Activated naive CD4-positive, alpha-beta T cell treated with anti-CD3 and anti-CD28 coated beads for 36 hours (primary cell): ENCODE results near the gene ALOX15. TPM values are rescaled to one million over a fixed set of nuclear protein-coding genes. Genes with fewer than 3 reads are reported as not detected.
"Not testable (repeated sequence)": the region's sequence is repeated elsewhere in the genome, so short reads cannot be mapped to it uniquely, and the experiment has no call there.

Source experiments
- CTCF ChIA-PET: fragments of 350-600 bp; sonication (Branson Sonifier 250); formaldehyde crosslinking; loops from one replicate; lab custom pipeline; 2021; ENCODE audit warnings: antibody characterized with exemption; lab: Charles Lee
- DNase-seq: peaks from one replicate; pipeline ENCODE4 v3.0.0-alpha.2; 2020
- H3K27ac Mint-ChIP-seq: one replicate; pipeline ENCODE4 v1.8.0; 2021; ENCODE audit warnings: mild to moderate bottlenecking, mixed read lengths
- H3K27me3 Mint-ChIP-seq: one replicate; pipeline ENCODE4 v1.8.0; 2021; ENCODE audit warnings: low read depth, mixed read lengths
- H3K36me3 Mint-ChIP-seq: one replicate; pipeline ENCODE4 v1.8.0; 2021; ENCODE audit warnings: low read depth, mixed read lengths
- H3K4me1 Mint-ChIP-seq: one replicate; pipeline ENCODE4 v1.8.0; 2021; ENCODE audit warnings: low read depth, mixed read lengths
- H3K4me3 Mint-ChIP-seq: one replicate; pipeline ENCODE4 v1.8.0; 2021; ENCODE audit warnings: mild to moderate bottlenecking, moderate library complexity, mixed read lengths
- H3K9me3 Mint-ChIP-seq: one replicate; pipeline ENCODE4 v1.8.0; 2021; ENCODE audit warnings: mixed read lengths
- intact Hi-C: fragments of 100-400 bp; cut with micrococcal nuclease; formaldehyde crosslinking; loops from one replicate; pipeline ENCODE4 v1.15.1; 2023
- total RNA-seq, 2 experiments: library from RNA; stranded (reverse); gene quantifications; one replicate each; pipeline ENCODE4 v1.2.3, GENCODE V29; 2021

Gene ALOX15
- total RNA-seq, 2 experiments from 2014 or later: not detected

GRCh38 chr17:4642286-4642685, 808 bp upstream of the ALOX15 start:
- no peaks in the 10 kb centered on the region for H3K36me3 Mint-ChIP-seq
- H3K4me1 Mint-ChIP-seq: peaks cover 10% of the 10 kb centered on the region
- no peaks in the 10 kb centered on the region for H3K9me3 Mint-ChIP-seq
- no peak for DNase-seq
- no peak overlapping the region for H3K4me3 Mint-ChIP-seq
- H3K27me3 Mint-ChIP-seq: peaks cover 62% of the 10 kb centered on the region
- H3K27ac Mint-ChIP-seq: no peak overlapping the region
- CTCF ChIA-PET: no interaction called here
- intact Hi-C loops: no loop called here

GRCh38 chr17:4640569-4641188, 799 bp downstream of the ALOX15 start:
- peak; percentile 61 for DNase-seq
- H3K9me3 Mint-ChIP-seq, H3K36me3 Mint-ChIP-seq, intact Hi-C loops, H3K4me3 Mint-ChIP-seq, CTCF ChIA-PET, H3K27ac Mint-ChIP-seq: not testable (repeated sequence)
- peaks cover 21% of the 10 kb centered on the region for H3K4me1 Mint-ChIP-seq
- peaks cover 76% of the 10 kb centered on the region for H3K27me3 Mint-ChIP-seq

- peak overlapping the region; percentile 52 for H3K4me3 Mint-ChIP-seq
- H3K36me3 Mint-ChIP-seq, intact Hi-C loops, CTCF ChIA-PET, H3K9me3 Mint-ChIP-seq: not testable (repeated sequence)
- peaks cover 73% of the 10 kb centered on the region for H3K27me3 Mint-ChIP-seq
- DNase-seq: peak; percentile 61
- H3K4me1 Mint-ChIP-seq: peaks cover 21% of the 10 kb centered on the region
- peak overlapping the region; percentile 24 for H3K27ac Mint-ChIP-seq
Observed at GRCh38 chr17:4639301-4640059, 2.0 kb downstream of the ALOX15 start.

- H3K9me3 Mint-ChIP-seq, H3K4me3 Mint-ChIP-seq, H3K27ac Mint-ChIP-seq, intact Hi-C loops, DNase-seq, CTCF ChIA-PET, H3K36me3 Mint-ChIP-seq: not testable (repeated sequence)
- H3K4me1 Mint-ChIP-seq: peaks cover 21% of the 10 kb centered on the region
- H3K27me3 Mint-ChIP-seq: peaks cover 70% of the 10 kb centered on the region
Observed at GRCh38 chr17:4638766-4639165, 2.7 kb downstream of the ALOX15 start.

GRCh38 chr17:4636474-4637100, 4.9 kb downstream of the ALOX15 start:
- H3K36me3 Mint-ChIP-seq: no peaks in the 10 kb centered on the region
- CTCF ChIA-PET: no interaction called here
- peaks cover 54% of the 10 kb centered on the region for H3K27me3 Mint-ChIP-seq
- peaks cover 4% of the 10 kb centered on the region for H3K9me3 Mint-ChIP-seq
- no peak for DNase-seq
- no peak overlapping the region for H3K27ac Mint-ChIP-seq
- intact Hi-C loops: no loop called here
- H3K4me1 Mint-ChIP-seq: peaks cover 21% of the 10 kb centered on the region
- H3K4me3 Mint-ChIP-seq: no peak overlapping the region

GRCh38 chr17:4635823-4636375, 5.6 kb downstream of the ALOX15 start:
- Mint-ChIP-seq H3K4me1 (peaks cover 18% of the 10 kb centered on the region), H3K27ac (no peak overlapping the region), H3K36me3 (no peaks in the 10 kb centered on the region), H3K4me3 (no peak overlapping the region), H3K9me3 (peaks cover 4% of the 10 kb centered on the region), H3K27me3 (peaks cover 47% of the 10 kb centered on the region)
- CTCF ChIA-PET: no interaction called here
- intact Hi-C loops: no loop called here
- DNase-seq: no peak

GRCh38 chr17:4634976-4635375, 6.5 kb downstream of the ALOX15 start:
- no peaks in the 10 kb centered on the region for H3K36me3 Mint-ChIP-seq
- no peak for DNase-seq
- CTCF ChIA-PET: interaction anchor here (0.7 kb wide), 1 partner anchor 126 kb away, joined by 3 read pairs; no protein-coding TSS in a partner anchor
- no peak overlapping the region for H3K27ac Mint-ChIP-seq
- no peak overlapping the region for H3K4me3 Mint-ChIP-seq
- intact Hi-C loops: no loop called here
- peaks cover 42% of the 10 kb centered on the region for H3K27me3 Mint-ChIP-seq
- H3K4me1 Mint-ChIP-seq: peaks cover 16% of the 10 kb centered on the region
- H3K9me3 Mint-ChIP-seq: peaks cover 4% of the 10 kb centered on the region

- DNase-seq: no peak
- Mint-ChIP-seq H3K27me3 (peaks cover 34% of the 10 kb centered on the region), H3K4me1 (peaks cover 10% of the 10 kb centered on the region), H3K9me3 (peaks cover 4% of the 10 kb centered on the region), H3K4me3 (no peak overlapping the region), H3K27ac (no peak overlapping the region), H3K36me3 (no peaks in the 10 kb centered on the region)
- CTCF ChIA-PET: interaction anchor here (1.9 kb wide), 1 partner anchor 66 kb away, joined by 8 read pairs; no protein-coding TSS in a partner anchor
- intact Hi-C loops: no loop called here
Observed at GRCh38 chr17:4633643-4634042, 7.8 kb downstream of the ALOX15 start.

GRCh38 chr17:4632581-4632920, 8.9 kb downstream of the ALOX15 start:
- H3K4me3 Mint-ChIP-seq: no peak overlapping the region
- H3K27ac Mint-ChIP-seq: no peak overlapping the region
- no peaks in the 10 kb centered on the region for H3K36me3 Mint-ChIP-seq
- H3K4me1 Mint-ChIP-seq: peaks cover 10% of the 10 kb centered on the region
- DNase-seq: no peak
- intact Hi-C loops: no loop called here
- H3K9me3 Mint-ChIP-seq: peaks cover 4% of the 10 kb centered on the region
- CTCF ChIA-PET: interaction anchor here (1.1 to 1.9 kb wide), 2 partner anchors 17 to 65 kb away, joined by 3 to 8 read pairs; no protein-coding TSS in a partner anchor
- peaks cover 28% of the 10 kb centered on the region for H3K27me3 Mint-ChIP-seq

- H3K27me3 Mint-ChIP-seq: peaks cover 22% of the 10 kb centered on the region
- no peak overlapping the region for H3K27ac Mint-ChIP-seq
- no peak for DNase-seq
- intact Hi-C loops: no loop called here
- peaks cover 10% of the 10 kb centered on the region for H3K4me1 Mint-ChIP-seq
- H3K4me3 Mint-ChIP-seq: no peak overlapping the region
- CTCF ChIA-PET: interaction anchor here (1.1 to 1.9 kb wide), 2 partner anchors 16 to 64 kb away, joined by 3 to 8 read pairs; no protein-coding TSS in a partner anchor
- H3K9me3 Mint-ChIP-seq: peaks cover 4% of the 10 kb centered on the region
- H3K36me3 Mint-ChIP-seq: no peaks in the 10 kb centered on the region
Observed at GRCh38 chr17:4631836-4632580, 9.5 kb downstream of the ALOX15 start.

GRCh38 chr17:4631431-4631830, 10.0 kb downstream of the ALOX15 start:
- no peak overlapping the region for H3K27ac Mint-ChIP-seq
- H3K9me3 Mint-ChIP-seq: peaks cover 4% of the 10 kb centered on the region
- CTCF ChIA-PET: interaction anchor here (1.6 kb wide), 1 partner anchor 65 kb away, joined by 6 read pairs; no protein-coding TSS in a partner anchor
- DNase-seq: no peak
- peaks cover 6% of the 10 kb centered on the region for H3K4me1 Mint-ChIP-seq
- peaks cover 17% of the 10 kb centered on the region for H3K27me3 Mint-ChIP-seq
- H3K4me3 Mint-ChIP-seq: no peak overlapping the region
- intact Hi-C loops: no loop called here
- no peaks in the 10 kb centered on the region for H3K36me3 Mint-ChIP-seq
